ENCODE measurements around the gene LEF1.

GRCh38 chr4:108141213-108141950 lies 27.4 kb downstream of the LEF1 start:
- TF ChIP-seq, protein P1, sequence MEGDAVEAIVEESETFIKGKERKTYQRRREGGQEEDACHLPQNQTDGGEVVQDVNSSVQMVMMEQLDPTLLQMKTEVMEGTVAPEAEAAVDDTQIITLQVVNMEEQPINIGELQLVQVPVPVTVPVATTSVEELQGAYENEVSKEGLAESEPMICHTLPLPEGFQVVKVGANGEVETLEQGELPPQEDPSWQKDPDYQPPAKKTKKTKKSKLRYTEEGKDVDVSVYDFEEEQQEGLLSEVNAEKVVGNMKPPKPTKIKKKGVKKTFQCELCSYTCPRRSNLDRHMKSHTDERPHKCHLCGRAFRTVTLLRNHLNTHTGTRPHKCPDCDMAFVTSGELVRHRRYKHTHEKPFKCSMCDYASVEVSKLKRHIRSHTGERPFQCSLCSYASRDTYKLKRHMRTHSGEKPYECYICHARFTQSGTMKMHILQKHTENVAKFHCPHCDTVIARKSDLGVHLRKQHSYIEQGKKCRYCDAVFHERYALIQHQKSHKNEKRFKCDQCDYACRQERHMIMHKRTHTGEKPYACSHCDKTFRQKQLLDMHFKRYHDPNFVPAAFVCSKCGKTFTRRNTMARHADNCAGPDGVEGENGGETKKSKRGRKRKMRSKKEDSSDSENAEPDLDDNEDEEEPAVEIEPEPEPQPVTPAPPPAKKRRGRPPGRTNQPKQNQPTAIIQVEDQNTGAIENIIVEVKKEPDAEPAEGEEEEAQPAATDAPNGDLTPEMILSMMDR (IDR thresholded peaks at IDR 0.05): no peak
- TF ChIP-seq EZH2phosphoT487 (IDR thresholded peaks at IDR 0.05): no peak

Data from neural progenitor cell (in vitro differentiated cells).